SW 1271 (cell line): ENCODE data around the gene PLEKHM2.

Source experiments
- DNase-seq, 2 experiments: peaks; one replicate each; lab custom pipeline; 2025; lab: John Stamatoyannopoulos, UW

The PLEKHM2 gene

DNA sequence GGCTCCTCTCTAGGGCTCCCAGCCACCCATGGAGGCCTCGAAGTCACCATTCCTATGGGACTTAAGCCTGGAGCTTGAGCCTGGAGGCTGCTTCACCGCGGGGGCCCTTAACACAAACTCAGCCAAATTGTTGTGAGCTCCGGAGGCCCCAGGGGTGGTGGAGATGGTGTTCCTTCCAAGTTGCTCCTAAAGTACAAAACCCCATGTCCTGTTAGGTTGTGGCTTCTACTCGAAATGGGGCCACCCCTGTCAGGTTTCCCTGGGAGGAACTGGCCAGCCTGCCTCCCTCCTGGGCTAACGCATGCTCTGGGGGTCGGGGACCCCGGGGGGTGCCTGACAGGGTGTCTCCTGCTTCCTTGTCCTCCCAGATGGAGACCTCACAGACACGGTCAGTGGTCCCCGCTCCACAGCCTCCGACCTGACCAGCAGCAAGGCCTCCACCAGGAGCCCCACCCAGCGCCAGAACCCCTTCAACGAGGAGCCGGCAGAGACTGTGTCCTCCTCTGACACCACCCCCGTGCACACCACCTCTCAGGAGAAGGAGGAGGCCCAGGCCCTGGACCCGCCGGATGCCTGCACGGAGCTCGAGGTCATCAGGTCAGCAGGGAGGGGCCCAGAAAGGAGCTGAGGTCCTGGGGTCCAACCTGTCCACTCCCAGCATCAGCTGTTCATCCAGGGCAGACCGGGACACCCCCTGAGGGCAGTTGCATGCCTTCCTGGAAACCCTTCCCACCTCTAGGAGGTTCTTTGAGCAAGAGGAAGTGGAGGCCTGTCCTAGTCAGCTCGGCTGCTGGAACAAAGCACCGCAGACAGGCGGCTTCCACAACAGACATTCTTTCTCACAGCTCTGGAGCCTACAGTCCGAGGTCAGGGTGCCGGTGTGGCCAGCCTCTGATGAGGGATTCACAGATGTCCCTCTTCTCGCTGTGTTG, 41.1 kb downstream of the PLEKHM2 start:
- no peak for DNase-seq

DNA sequence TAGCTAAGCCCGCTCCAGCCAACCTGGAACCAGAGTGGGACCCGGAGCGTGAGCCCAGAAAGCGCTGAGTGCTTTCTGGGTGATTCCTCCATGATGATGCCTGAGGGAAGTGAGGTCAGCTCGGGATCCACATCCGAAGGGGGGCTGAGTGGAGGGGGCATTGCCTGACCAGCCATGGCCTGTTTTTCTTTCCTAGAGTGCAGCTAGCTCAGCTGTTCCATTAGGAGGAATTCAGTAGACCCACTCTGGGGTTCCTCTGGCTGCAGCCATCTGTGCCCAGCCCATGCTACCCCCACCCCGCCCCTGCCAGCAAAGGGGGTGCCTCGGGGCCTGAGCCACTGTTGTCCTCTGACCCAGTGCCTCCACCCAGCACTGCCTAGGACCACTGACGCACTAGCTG, 42.4 kb downstream of the PLEKHM2 start:
- DNase-seq = no peak

DNA sequence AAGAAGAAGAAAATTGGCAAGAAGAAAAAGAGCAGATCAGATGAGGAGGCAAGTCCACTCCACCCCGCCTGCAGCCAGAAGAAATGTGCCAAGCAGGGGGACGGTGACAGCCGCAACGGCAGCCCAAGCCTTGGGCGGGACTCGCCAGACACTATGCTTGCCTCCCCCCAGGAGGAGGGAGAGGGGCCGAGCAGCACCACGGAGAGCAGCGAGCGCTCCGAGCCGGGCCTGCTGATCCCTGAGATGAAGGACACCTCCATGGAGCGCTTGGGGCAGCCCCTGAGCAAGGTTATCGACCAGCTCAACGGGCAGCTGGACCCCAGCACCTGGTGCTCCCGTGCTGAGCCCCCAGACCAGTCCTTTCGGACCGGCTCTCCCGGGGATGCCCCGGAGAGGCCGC, 42.9 kb downstream of the PLEKHM2 start:
- no peak for DNase-seq

DNA sequence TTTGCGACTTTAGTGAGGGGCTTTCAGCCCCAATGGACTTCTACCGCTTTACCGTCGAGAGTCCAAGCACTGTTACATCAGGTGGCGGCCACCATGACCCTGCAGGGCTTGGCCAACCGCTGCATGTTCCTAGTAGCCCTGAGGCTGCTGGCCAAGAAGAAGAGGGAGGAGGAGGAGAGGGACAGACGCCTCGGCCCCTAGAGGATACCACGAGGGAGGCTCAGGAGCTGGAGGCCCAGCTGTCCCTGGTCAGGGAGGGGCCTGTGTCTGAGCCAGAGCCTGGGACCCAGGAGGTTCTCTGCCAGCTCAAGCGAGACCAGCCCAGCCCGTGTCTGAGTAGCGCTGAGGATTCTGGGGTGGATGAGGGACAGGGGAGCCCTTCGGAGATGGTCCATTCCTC, 43.3 kb downstream of the PLEKHM2 start:
- no peak for DNase-seq

DNA sequence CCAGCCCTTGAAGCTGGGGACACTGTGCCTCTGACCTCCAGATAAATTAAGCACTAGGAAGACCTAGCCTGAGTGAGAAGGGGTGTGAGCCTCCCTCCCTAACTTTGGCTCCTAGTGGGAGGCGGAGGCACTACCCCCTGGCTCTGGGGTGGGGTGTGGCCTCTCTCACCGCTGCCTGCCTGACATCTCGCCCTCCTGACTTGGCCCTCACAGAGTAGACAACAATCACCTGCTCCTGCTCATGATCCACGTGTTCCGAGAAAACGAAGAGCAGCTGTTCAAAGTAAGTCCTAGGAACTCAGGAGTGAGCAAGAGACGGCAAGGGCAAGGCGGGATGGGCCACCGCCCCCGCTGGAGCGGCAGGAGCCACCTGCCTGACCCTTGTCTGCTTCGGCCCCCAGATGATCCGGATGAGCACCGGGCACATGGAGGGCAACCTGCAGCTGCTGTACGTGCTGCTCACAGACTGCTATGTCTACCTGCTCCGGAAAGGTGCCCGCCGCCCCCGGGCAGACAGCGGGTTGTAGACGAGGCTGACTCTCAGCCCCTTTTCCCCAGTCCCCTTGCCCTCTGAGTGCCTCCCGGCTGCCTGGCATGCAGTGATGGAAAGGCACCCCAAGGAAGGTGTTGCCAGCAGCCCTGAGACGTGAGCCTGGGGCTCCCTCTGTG, 43.9 kb downstream of the PLEKHM2 start:
- no peak for DNase-seq

DNA sequence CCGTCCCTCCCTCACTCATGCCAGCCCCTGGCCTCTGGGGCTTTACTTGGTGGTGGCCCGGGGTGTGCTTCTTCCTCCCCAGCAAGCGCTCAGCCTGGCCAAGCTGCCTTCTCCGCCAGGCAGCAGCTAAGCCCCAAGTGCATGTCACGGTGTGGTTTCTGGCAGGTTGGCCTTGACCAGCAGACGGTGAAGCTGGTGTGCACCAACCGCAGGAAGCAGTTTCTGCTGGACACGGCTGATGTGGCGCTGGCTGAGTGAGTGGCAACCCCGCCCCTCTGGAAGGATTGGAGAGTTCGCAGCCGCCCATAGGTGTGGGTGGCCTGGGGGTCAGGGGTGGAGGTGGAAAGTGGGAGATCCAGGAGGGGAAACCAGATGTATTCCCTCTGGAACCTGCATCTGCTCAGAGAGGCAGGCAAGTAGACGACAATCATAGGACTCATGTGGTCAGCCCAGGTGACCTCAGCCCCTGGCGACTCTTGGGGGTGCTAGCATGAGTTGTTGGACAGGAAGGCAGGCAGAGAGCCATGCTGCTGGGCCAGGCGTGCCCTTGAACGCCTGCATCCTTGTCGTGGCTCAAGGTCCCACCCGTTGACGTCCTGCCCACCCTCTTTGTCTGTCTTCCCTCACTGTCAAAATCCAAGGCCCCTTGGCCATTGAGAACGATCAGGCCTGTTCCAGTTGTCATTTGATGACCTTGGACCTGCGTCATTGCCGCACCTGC, 45.0 kb downstream of the PLEKHM2 start:
- no peak for DNase-seq

DNA sequence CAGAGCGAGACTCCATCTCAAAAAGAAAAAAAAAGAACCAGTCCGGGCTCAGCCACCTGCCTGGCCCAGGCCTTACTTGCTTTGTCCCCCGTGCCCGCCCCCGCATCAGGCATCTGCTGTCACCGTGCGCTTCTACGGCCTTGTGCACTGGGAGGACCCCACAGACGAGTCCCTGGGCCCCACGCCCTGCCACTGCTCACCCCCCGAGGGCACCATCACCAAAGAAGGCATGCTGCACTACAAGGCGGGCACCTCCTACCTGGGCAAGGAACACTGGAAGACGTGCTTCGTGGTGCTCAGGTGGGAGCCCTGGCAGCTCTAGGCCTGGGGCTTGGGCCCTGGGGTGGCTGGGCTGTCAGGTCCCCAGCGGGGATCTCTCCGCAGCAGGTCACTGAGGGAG, 46.3 kb downstream of the PLEKHM2 start:
- DNase-seq = no peak

DNA sequence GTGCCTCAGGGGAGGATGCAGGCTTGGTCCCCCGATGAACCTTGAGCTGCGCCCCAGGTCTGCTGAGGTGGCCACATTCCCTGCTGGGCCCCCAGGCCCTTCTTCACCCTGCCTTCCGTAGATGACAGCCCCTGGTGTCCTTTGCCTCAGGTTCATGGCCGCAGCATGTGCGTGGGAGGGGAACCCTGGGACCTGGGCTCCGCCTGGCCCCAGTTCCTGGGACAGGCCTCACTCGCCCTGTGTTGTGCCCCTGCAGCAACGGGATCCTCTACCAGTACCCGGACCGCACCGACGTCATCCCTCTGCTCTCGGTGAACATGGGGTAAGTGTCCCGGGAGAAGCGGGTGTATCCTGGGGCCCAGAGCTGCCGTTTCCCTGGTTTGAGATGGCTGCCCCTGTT, 46.8 kb downstream of the PLEKHM2 start:
- DNase-seq = no peak

DNA sequence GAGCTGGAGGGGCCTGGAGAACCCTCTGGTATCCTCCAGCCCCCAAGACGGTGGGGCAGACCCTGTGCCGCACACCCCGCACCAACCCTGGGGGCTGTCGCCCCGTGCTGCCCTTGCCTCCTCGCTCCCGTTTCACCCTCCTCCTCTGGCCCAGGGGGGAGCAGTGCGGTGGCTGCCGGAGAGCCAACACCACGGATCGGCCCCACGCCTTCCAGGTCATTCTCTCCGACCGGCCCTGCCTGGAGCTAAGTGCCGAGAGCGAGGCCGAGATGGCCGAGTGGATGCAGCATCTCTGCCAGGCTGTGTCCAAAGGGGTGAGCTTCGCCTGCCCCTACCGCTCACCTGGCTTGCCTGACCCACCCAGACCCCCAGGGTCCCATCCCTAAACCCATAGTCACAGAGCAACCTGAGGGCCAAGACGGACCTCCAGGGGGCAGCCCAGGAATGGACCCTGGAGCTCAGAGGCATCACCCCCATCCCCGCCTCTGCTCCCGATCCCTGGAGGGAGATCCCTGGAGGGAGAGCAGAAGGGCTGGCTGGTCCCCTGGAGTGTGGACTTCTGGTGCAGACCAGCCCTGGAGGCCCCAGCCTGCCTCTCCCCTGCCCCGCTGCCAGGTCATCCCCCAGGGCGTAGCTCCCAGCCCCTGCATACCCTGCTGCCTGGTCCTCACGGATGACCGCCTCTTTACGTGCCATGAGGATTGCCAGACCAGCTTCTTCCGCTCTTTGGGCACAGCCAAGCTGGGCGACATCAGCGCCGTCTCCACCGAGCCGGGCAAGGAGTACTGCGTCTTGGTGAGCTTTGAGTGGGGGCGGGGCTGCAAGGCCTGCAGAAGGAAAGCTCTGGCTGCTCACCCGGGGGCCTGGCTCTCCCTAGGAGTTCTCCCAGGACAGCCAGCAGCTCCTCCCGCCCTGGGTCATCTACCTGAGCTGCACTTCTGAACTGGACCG, 47.9 kb downstream of the PLEKHM2 start:
- DNase-seq = no peak

DNA sequence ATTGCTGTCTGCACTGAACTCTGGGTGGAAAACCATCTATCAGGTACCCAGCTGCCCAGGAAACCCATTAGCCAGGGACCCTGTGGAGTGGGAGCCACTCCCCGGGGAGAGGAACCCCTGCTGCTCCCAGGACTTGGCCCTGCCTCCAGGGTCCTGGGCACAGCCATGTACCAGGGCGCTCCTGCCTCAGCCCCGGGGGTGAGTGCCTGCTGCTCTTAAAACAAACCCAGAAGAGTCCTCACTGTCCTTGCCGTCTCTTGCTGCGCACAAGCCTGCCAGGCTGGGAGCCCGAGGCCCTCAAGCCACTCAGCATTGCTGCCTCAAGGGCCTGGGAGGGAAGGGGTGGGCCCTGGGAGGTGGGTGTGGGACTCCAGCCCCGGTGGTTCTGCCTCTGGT, 48.6 kb downstream of the PLEKHM2 start:
- DNase-seq = no peak

DNA sequence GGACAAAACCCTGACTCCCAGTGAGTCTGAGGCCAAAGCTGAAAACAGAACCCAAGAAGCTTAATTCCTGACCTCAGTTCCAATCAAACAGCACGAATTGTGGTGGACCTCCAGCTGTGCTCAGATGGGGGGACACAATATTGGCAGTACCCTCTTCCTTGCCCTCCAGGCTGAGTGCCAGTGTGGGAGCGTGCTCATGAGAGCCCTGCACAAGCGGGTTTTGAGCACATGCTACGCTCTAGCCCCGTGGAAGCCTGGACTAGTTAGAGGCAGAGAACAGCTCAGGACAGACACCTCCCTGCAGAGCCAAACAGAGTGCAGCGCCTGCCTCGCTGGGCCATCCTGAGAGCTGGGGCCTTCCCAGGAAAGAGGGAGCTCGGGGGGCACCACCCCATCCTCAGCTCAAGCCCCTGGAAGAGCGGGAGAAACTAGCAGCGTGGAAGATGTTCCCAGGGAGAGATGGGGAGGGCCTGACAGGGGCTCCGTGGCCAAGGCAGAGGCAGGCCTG, 49.2 kb downstream of the PLEKHM2 start:
- DNase-seq = no peak

DNA sequence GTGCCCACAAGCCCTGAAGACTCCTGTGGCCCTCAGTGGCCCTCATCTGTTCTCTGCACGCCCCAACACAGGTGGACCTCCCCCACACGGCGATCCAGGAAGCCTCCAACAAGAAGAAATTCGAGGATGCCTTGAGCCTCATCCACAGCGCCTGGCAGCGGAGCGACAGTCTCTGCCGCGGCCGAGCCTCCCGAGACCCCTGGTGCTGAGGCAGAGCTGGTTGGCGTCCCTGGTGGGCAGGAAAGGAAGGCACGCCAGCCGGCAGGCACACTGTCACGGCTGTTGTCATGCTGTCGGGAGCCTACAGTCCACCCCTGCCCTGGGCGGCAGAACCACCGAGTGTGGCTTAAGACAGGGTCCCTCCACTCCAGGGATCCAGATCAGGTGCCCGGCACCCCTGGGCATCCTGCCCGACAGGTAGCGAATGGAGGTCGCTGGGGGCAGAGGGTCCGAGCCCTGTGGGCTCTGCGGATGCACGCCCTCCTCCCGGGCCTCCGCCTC, 49.7 kb downstream of the PLEKHM2 start:
- DNase-seq = no peak

DNA sequence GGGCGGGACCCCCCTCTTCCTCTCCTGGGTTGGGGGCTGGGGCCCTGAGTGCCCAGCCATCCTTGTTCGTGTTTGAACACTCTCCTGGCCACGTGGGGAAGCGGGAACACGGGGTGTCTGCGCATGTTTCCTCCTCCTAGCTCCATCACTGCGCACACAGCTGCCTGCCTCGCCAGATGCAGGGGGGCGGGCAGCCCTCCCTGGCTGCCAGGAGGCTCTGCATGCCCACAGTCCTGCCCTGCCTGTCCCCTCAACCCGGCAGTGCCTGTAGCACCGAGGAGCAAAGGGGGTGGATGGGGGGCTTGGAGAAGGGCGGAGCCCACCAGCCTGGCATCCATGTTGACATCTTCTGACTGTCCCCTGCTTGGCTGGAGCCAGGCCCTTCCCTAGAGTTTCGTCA, 50.2 kb downstream of the PLEKHM2 start:
- no peak for DNase-seq

DNA sequence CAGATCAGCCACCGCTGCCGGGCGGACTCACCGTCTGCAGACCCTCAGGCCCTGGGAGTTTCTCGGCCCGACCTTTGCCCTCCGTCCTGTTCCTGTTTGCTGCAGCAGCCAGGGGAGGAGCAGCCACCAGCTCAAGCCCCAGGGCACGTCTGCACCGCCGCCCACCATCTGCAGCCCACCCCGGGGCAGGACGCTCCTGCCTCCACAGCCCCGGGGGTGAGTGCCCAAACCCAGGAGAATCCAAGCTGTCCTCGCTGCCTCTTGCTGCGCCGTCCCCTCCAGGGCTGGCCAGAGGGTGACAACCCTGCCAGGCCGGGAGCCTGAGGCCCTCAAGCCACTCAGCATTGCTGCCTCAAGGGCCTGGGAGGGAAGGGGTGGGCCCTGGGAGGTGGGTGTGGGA, 50.8 kb downstream of the PLEKHM2 start:
- DNase-seq = no peak

DNA sequence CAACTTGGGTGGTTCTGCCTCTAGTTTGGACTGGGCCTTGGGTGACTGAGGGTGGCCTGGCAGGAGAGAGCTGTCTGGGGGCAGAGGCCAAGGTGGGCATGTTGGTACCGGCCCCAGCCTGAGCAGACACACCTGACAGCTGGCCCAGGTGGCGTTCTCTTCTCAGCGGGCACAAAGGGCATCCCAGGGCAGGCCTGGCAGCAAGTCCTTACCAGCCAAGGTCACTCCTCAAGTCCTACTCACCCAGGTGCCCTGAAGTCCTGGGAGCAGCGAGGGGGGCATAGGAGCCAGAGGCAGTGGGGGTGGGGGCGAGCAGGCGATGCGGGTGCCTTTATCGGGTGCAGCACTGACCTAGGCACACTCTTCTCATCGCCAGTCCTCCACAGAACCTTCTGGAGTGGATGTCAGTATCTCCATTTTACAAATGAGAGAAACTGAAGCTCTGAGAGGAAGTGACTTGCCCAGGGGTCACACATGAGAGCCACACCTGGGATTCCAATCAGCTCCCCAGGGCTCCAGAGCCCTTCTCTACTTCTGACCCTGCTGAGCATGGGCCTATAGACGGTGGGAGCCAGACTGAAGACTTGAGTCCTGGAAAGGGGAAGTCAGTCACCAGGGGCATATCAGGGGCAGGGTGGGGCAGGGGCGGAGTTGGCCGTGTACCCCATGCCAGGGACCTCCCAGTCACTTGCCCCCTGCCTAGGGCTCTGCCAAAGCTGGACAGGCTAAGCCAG, 51.4 kb downstream of the PLEKHM2 start:
- no peak for DNase-seq

DNA sequence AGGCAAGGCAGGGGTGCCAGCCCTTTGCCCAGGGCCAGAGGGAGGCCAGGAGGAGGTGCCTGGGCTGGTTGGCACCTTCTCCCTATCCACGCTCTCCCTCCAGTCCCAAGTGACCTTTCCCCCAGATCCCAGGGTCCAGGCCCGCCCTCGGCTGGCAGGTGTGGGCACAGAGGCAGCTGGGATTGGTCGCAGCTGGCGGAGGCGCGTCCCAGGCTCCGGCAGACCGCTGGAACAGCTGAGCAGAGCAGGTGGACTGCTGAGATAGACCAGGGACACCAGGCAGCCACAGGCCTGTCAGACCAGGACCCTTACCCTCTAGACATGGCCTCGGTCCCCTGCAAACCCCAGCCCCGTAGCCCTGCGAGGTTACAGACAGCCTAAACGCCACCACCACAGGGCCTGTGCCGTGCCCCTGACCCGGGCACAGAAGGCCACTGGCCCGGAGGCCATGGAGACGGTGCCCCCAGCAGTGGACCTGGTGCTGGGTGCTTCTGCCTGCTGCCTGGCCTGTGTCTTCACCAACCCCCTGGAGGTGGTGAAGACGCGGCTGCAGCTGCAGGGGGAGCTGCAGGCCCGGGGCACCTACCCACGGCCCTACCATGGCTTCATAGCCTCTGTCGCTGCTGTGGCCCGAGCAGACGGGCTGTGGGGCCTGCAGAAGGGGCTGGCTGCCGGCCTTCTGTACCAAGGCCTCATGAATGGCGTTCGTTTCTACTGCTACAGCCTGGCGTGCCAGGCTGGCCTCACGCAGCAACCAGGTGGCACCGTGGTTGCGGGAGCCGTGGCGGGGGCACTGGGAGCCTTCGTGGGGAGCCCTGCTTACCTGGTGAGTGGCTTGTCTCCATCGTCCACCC, 52.1 kb downstream of the PLEKHM2 start, which contains the start of gene SLC25A34:
Gene SLC25A34 (plus strand): TSS at position 221 of the 854 bp plus-strand sequence. CDS start 228 bp downstream, at position 449.
- DNase-seq = no peak

DNA sequence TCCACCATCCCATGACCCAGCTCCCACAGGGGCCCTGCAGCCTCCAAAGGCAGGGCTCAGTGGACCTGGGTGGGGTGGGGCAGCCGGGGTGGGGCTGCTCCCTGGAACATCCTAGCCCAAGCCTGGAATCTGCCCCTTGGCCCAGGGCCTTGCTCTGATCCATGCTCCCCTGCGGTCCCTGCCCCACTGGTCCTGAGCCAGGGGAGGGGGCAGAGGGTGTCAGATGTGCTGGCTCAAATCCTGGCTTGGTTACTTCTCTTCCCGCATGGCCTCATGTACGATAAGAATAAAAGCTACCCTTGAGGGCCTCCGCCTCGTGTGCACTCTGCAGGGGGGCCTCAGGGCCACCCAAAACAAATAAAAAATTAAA, 52.8 kb downstream of the PLEKHM2 start:
- DNase-seq = no peak

DNA sequence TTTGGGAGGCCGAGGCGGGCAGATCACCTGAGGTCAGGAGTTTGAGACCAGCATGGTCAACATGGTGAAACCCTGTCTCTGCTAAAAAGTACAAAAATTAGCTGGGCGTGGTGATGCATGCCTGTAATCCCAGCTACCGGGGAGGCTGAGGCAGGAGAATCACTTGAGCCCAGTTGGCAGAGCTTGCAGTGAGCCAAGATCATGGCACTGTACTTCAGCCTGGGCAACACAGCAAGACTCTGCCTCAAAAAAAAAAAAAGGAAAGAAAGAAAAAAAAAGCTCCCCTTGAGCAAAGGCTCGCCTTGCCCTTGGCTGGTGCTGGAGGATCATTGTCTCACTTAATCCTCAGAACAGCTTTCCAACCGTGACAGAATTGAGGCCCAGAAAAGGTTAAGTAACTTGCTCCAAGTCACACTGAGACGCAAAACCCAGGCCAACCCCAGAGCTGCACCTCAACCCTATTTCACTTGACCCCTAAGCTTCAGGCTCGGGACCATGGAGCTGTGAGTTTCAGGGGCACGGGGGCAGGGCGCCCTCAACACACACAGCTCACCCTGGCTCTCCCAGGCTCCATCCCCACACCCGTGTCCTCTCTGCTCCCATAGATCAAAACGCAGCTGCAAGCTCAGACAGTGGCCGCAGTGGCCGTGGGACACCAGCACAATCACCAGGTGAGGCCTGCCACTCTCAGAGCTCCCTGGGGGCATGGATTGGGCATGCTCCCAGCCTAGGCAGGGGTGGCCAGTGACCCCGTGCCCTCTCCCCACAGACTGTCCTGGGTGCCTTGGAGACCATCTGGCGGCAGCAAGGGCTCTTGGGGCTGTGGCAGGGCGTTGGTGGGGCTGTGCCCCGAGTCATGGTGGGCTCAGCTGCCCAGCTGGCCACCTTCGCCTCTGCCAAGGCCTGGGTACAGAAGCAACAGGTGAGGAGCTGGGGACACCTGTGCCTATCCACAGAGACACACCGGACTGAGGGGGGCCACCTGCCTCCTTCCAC, 53.5 kb downstream of the PLEKHM2 start:
- DNase-seq = no peak
